MM.1S (cell line): Measurements from ENCODE around the gene HGS.

Experiments used
- CTCF ChIP-seq: fragments of 300-600 bp; sonication (generic); IDR thresholded peaks from 2 replicates; pipeline ENCODE4 v1.5.1; 2016; ENCODE audit warnings: antibody characterized with exemption, low read length, mixed read lengths
- EZH2 ChIP-seq: fragments of 300-600 bp; sonication (generic); optimal IDR thresholded peaks from 2 replicates; pipeline ENCODE3; 2017; ENCODE audit warnings: low read depth, mild to moderate bottlenecking, antibody characterized with exemption, low read length, mixed read lengths

GRCh38 chr17:81713004-81713555, 29.3 kb downstream of the HGS start:
- TF ChIP-seq CTCF: no peak
- TF ChIP-seq EZH2: no peak
